GF-D8 (cell line): ENCODE measurements around the gene IGFBP2.

Source experiments
- DNase-seq: peaks from one replicate; lab custom pipeline; 2025; lab: John Stamatoyannopoulos, UW

Gene IGFBP2

GRCh38 chr2:216661639-216662375 is 28.6 kb downstream of the IGFBP2 start:
- DNase-seq, result no peak

- DNase-seq, result no peak
These were observed 29.9 kb downstream of the IGFBP2 start for GRCh38 chr2:216663106-216663505.

DNA sequence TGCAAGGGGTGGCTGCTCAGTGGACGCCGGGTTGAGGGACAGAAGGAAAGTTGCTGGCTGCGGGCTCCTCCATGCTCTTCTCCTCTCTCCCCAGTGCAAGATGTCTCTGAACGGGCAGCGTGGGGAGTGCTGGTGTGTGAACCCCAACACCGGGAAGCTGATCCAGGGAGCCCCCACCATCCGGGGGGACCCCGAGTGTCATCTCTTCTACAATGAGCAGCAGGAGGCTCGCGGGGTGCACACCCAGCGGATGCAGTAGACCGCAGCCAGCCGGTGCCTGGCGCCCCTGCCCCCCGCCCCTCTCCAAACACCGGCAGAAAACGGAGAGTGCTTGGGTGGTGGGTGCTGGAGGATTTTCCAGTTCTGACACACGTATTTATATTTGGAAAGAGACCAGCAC is 30.6 kb downstream of the IGFBP2 start:
- no peak for DNase-seq

DNA sequence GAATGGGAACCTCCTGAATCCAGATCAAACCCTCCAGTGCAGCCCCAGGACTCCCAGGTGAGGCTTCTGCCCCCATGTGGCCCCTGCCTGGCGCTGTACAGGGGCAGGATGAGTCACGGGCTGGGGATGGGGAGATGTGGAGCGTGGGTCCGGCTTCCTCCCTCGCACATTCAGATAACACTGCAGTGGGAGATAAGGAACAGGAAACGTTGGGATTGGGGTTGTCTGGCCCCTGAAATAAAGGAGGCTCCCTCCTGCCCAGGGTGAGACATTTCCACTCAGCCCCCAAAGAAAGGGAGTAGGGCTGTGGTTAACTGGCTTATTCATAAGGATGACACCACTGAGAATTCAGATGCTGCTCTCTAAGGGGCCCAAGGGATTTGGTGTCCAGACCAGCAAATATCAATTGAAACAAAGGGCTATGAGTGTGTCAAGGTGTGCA is 31.4 kb downstream of the IGFBP2 start:
- no peak for DNase-seq

- no peak for DNase-seq
These were observed 32.0 kb downstream of the IGFBP2 start for GRCh38 chr2:216665242-216665641.

DNA sequence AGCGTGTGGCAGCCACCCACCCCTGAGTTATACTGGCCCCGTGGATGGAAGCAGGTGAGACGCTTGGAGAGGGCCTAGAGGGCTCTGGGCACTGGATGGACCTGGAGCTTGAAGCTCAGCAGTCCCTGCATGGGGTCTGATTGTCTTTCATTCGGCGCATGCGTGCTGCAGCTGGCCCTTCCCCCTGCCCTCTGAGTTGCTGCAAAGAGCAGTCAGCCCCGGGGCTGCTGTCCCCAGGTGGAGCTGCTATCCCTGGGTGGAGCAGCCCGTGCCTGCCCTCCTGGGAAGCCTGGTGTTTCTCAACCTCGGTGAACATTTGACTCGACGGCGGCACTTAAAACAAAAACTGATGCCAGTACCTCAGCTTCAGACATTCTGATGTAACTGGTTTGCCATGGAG is 32.5 kb downstream of the IGFBP2 start:
- DNase-seq, result no peak

- DNase-seq, result no peak
These were observed 33.4 kb downstream of the IGFBP2 start for GRCh38 chr2:216666461-216667233.

DNA sequence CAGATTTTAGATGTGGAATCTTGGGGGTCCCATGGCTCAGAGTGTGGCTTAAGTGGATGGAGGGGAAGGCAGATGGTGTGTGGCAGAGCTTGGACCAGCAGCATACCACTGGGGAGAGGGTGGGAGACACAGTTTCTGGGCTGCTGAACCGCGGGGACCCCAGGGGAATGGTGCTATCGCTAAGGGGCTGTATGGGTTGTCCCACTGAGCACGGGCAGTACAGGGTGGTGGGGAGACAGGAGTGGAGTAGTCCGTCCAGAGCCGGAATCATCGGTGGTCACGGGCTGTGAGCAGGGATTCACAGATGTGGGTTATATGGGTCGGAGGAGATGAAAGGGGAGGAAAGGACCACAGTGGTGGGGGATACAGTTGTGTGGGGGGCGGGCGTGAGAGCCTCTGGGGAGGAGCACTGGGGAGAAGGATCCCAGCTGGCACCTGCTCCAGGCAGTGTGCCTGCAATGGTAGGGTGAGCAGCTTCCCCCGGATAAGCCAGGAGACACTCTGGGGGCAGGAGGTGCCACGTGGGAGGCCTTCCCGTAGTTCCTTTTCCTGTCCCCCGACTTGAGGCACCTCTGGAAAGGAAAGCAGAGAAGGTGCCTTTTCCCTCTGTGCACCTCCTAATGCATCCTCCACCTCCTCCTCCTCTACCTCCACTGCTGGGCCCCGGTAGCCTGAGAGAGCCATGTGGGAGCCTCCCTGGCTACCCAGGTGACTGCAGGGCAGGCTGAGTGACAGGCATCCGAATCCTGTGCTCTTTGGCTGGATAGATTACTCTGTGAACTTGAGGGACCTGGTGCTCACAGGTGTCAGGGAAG is 37.3 kb downstream of the IGFBP2 start:
- no peak for DNase-seq

- no peak for DNase-seq
These were observed 37.8 kb downstream of the IGFBP2 start for GRCh38 chr2:216671081-216671411.

DNA sequence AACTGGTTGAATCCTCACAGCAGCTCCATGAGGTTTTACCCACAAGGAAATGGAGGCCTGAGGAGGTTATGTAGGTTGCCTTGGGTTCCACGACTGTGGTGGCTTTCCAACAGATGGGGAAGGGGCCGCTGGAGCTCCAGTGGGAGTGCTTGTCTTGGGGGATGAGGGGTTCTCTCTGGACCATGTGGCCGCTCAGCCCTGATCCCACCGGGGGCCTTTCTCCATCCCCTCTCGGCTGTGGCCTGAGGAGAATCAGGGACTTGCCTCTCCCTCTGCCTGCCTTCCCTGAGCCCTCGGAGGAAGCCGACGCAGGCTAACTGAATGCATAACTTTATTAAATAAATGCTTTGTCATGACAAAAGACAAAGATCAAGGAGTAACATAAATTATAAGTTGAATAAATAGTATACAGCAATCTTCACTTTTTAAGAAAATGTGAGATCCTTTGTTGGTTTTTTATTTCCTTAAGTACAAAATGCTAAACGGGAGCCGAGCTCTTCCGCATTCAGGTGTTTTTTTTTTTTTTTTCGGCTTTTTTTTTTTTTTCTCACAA is 38.6 kb downstream of the IGFBP2 start:
- DNase-seq, result no peak

DNA sequence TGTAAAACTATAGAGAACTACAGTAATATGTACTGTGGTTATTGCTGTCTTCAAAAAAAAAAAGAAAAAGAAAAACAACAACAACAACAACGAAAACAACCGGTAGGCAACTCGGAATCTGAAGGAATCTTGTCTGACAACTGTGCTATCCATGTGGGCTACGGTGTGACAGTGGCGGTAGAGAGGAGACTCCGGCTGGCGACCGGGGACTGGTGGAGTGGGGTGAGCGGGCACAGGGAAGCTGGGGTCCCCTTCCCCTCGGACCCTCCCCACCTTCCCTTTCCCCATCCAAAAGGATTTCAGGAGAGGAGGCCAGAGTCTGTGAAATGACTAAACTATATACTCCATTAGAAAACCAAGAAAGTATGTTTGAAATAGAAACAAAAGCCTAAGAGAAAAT is 39.2 kb downstream of the IGFBP2 start:
- no peak for DNase-seq

- DNase-seq, result no peak
These were observed 39.8 kb downstream of the IGFBP2 start for GRCh38 chr2:216673021-216673420.

GRCh38 chr2:216673609-216674008 is 40.4 kb downstream of the IGFBP2 start:
- no peak for DNase-seq

DNA sequence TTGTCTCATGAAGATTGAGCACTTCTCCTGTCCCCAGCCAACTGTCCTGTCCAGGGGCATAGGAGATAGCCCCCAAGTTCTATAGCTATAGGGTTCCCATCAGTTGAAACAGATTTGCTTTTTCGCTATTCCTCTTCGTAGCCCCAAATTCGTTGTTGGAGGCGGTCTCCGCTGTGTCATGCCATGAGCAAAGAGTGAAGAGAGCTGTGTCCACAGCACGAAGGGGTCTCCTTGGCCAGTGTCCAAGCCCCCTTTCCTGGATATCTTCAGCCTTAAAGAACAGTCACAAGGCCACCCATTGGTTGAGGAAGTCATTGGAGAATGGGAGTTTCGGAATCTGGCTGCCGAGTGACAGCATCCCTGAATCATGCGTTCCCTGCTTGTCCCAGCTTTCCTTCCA is 41.2 kb downstream of the IGFBP2 start:
- no peak for DNase-seq

- no peak for DNase-seq
These were observed 43.4 kb downstream of the IGFBP2 start for GRCh38 chr2:216676630-216677029.

GRCh38 chr2:216677439-216678097 is 44.3 kb downstream of the IGFBP2 start:
- no peak for DNase-seq

DNA sequence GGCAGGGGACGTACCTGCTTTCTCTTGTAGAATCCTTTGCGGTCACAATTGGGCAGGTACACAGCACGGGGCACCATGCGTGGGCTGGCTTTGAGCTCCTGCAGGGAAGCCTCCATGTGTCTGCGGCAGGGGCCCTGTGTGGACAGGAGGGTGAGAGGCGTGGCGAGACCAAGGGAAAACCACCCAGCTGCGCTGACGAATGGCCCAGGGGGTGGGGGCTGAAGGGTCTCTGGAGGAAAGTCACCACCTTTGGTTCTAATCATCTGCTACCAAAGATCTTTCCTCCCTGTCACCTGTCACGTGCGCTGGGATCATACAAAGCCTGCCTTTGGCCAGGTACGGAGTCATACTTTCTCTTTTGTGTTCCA is 44.9 kb downstream of the IGFBP2 start:
- DNase-seq, result no peak

- DNase-seq, result no peak
These were observed 45.8 kb downstream of the IGFBP2 start for GRCh38 chr2:216678813-216679657.

DNA sequence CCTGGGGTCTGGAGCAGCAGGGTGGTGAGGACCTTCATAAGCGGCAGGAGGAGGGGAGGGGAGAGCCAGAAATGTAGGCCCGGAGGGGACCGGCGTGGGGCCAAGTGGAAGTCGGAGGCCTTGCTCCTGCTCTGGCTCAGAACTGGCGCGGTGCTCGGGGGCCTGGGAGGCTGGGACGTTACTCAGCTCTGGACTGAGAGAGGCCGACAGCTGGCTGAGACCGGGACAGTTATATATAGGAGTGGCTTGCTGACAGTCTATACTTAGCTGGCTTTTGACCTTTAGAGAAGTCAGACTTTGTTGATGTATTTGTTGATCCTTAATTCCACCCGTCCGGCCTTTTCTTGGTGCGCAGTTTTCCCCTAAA is 46.4 kb downstream of the IGFBP2 start:
- no peak for DNase-seq

GRCh38 chr2:216680951-216681629 is 47.9 kb downstream of the IGFBP2 start:
- no peak for DNase-seq

GRCh38 chr2:216681683-216682082 is 48.5 kb downstream of the IGFBP2 start:
- no peak for DNase-seq
